Frontal cortex (tissue), 4 donors: ENCODE data around the gene BARHL1. TPM values are rescaled to one million over a fixed set of nuclear protein-coding genes. Genes with fewer than 3 reads are reported as not detected.

Experiments
- DNase-seq, 2 donors: peaks; one replicate each; pipeline ENCODE4 v3.0.0; 2012; ENCODE audit warnings: low spot score in 2 of 2
- FAIRE-seq: peaks from 2 replicates; lab custom pipeline; 2012; peaks lifted over from hg19 to GRCh38; lab: Jason Lieb, UNC
- total RNA-seq: library from RNA; depleted of rRNA; stranded (reverse); fragments of >200 nt; gene quantifications from one replicate; pipeline ENCODE4 v1.2.3, GENCODE V29; 2014
- donor health status: control.
- donor health status: control.
- donor health status: control.

BARHL1 gene
- not detected for total RNA-seq

DNA sequence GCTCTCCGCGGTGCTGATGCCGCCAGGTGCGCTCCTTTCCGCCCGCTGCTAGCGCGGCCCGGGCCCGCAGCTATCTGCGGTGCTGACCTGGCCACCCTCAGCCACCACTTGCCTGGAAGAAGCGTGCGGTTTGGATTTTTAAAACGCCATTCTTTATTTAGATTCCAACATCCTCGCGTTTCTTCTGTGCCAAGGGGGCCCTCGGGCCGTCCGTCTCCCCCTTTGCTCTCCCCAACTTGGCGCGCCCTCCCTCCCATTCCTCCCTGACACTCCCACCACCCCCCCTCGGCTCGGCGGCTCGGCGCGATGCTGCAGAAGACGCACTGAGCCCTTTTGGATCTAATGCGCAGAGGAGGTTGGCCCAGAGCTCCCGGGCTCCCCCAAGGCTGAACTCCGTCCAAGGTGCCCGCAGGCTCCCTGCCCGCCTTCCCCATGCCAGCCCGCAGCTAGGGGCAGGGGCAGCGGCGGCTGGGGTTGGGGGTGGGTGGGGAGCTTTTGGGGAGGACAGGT lies at the start of gene BARHL1:
TSS of gene BARHL1 (plus strand) at position 331 of the 510 bp plus-strand sequence. CDS start 192 bp downstream, outside the sequence.
- FAIRE-seq (no peak), DNase-seq (no peak)

- DNase-seq (no peak), FAIRE-seq (no peak)
These were observed 47.6 kb upstream of the BARHL1 start for GRCh38 chr9:132534832-132535231.

- no peak for FAIRE-seq
- no peak for DNase-seq
These were observed 46.3 kb upstream of the BARHL1 start for GRCh38 chr9:132536124-132536523.

GRCh38 chr9:132537352-132537751 lies 45.1 kb upstream of the BARHL1 start:
- no peak for FAIRE-seq

DNA sequence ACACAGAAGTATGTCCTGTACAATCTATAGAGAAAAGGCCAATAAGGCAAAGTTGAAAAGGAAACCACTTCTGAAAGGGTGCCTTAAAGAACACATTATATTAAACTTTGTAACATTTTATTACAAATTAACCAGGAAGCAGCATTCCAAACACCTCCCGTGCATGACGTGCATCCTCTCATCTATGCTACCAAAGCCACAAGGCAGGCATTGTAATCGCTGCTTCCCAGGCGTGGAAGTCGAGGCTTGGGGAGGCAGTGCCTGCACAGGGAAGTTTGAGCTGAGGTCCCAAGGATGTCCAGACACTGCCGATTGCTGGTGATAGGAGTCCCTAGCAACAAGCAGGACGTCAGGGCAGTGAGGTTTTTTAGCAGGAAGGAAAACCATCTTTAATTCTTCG lies 44.3 kb upstream of the BARHL1 start:
- DNase-seq (no peak), FAIRE-seq (no peak)

More at GRCh38 chr9:132537352-132537751, 45.1 kb upstream of the BARHL1 start:
- DNase-seq: no peak

DNA sequence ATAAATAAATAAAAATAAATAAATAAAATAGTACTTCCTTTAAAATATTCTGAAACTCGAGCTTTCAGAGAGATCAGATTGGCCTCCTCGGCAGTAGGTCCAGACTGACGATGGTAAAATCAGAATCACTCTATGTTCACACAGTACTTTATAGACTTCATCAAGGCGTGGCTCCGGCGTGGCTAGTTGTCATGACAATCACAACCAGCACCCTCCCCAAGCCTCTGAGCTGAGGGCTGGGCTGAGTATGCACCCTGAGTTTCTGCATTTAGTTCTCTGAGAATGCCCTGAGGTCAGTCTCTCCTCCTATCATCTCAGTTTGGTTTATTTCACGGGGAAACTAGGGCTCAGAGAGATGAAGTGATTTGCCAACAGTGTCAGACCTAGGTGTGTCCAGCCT lies 43.3 kb upstream of the BARHL1 start:
- DNase-seq (no peak), FAIRE-seq (no peak)

DNA sequence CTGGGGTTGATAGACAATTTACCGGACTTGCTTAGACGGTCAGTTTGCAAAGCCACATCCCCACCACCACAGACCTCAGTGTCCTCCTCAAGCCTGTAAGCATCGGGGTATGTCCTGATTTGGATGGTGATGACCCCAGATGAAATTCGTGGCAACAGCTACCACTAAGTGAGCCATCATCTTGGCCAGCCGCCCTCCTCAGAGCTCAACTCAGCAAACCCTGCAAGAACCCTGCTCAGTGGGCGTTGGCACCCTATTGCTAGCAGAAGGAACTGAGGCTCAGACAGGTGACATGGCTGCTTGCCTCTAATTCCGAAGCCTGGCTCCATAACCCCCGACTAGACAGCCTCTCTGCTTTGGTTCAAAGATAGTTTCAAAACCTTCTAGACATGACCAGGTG lies 41.4 kb upstream of the BARHL1 start:
- no peak for FAIRE-seq

DNA sequence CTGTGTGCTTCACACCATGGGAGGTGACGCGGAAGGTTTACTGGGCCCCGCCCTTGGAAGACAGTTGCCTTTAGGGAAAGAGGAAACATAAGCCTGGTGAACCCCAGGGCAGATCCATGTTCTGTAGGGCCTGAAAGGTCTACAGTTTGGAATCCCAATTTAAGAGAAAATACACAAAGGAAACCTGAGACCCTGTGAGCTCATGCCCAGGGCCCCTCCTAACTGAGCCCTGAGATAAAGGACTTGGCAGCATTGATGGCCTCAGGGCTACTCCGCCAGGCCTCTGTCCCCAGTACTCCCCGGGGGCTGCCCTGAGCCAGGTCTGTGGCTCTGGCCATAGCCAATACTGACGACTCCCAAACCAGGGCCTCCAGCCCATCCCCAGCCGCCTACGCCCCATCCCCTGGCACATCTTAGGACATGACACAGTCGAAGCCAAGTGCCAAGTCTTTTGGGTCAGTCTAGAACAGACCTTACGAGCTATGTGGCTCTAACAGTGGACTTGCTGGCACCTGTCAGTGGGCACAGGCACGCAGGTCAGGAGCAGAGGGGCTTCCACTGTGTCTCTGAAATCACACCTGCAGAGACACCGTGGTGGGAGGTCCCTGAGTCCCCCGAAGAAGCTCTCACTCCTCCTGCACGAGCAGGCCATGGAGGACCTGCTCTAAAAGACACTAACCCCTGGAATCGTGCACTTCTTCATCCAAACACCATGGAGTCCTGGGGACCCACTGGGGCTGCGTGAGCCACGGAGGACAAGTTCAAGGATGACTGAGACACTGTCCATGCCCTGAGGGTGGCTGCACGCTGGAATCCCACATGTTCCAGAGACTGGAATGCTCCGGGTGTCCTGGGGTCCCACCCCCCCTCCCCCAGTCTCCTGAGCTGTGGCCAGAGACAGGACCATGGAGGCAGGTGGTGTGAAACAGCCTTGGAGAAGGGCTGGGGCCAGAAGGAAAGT lies 40.3 kb upstream of the BARHL1 start:
- no peak for FAIRE-seq
- DNase-seq: no peak

More for the DNA sequence above, 41.4 kb upstream of the BARHL1 start:
- DNase-seq: no peak

GRCh38 chr9:132543251-132543650 lies 39.2 kb upstream of the BARHL1 start:
- DNase-seq: no peak
- no peak for FAIRE-seq

DNA sequence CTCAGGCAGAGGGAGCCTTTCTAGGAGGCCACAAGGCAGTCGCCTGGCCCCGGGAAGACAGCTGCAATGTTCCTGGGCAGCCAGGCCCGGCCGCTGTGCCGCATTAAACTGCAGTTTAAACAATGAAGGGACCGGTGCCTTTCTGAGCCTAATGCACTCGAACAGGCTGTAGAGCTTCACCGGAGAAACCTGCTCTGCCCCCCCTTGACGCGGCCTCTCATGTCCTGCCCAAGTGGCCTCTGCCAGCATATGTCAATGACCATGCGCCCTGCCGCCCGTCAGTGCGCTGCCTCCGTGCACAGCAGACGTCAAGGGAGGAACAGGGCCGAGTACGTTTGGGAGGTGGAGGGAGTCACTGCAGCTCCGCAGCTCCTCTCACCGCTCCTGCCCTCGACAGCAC lies 38.4 kb upstream of the BARHL1 start:
- no peak for FAIRE-seq
- no peak for DNase-seq

DNA sequence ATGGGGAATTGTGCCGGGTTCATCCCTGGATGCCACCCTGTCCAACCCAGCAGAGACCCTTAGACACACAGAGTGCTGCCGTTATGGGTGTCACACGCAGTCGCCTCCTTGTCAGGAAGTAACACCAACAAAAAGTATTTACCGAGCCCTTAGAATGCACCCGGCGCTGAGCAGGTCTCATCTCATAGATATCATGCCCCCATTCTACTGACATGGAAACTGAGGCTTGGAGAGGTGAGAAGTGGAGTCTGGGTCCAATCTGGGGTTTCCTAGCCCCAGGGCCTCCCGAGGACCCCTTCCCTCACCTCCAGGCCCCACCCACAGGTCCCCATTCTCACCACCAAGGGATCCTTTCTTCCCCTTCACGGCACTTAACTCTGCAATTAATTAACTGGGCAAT lies 36.8 kb upstream of the BARHL1 start:
- FAIRE-seq: no peak
- DNase-seq: no peak

- FAIRE-seq (no peak), DNase-seq (peak; percentile 38 to 60)
These were observed 36.0 kb upstream of the BARHL1 start for GRCh38 chr9:132546148-132547051.

GRCh38 chr9:132547052-132547431 lies 35.4 kb upstream of the BARHL1 start:
- no peak for DNase-seq
- FAIRE-seq: no peak

DNA sequence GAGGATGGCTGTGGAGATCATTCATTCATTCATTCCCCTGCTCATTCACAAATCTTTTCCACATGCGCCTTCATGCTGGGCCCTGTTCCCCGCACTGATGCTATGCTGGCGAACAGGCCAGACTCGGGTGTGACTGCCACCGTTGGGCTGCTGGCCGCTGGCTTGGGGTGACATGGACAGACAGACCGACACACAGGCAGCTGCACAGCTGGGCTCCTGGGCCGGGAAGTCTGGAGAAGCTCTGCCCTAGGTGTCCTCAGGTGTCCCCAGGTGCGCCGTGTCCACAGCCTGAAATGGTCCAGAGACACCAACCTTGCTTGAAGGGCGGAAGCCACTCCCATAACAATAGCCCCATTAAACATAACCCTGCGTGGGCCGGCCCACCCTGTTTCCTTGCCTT lies 35.0 kb upstream of the BARHL1 start:
- no peak for DNase-seq
- no peak for FAIRE-seq

DNA sequence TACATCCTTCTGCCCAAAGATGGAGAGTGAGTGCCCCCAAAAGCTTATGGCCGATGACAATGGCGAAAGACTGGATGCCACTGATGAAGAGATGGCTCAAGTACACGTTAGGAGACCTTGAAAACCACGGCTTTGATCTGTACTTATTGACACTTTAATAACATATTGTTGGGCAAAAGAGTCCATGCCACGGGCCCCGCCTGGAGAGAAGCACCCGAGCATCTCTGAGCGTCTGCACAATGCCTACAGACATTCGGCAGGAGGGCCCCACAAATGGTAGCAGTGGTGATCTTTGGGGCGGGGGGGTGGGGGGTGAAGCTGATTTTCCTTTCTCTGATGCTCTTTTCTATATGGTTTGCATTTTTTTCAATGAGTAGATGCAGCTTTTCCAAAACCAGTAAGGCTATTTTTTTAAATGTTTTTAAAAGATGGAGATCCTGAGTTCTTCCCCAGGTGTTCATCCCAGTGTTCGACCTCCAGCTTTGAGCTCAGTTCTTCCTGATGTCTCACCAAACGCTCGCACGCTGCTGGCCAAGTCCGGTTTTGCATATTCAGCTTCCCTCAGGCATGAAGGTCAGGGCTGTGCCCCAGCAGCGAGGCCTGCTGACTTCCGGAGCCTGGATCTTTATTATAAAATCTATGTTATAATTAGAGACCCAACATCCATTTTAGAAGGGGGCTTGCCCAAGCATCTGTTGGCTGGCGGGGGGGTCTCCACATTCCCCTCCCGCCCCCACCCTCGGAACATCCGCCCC lies 34.3 kb upstream of the BARHL1 start:
- DNase-seq: no peak
- no peak for FAIRE-seq

- DNase-seq (no peak), FAIRE-seq (no peak)
These were observed 33.4 kb upstream of the BARHL1 start for GRCh38 chr9:132548751-132549640.

DNA sequence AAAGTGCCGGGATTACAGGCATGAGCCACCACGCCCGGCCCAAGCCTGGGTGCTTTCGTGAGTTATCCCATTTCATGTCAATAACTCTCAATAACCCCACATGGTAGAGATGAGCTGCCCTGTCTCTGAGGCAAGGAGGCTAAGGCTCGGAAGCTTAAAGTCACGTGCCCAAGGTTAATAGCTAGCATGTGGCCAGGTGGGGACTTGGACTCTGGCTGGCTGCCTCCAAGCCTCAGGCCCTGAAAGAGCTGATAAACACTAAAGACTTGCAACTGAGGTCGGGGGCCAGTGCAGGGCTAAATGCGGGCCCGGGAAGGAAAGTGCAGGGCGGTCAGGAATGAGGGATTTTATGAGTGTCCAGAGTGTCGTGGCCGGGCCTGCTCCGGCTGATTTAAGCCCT lies 30.9 kb upstream of the BARHL1 start:
- FAIRE-seq: no peak
- DNase-seq: no peak

DNA sequence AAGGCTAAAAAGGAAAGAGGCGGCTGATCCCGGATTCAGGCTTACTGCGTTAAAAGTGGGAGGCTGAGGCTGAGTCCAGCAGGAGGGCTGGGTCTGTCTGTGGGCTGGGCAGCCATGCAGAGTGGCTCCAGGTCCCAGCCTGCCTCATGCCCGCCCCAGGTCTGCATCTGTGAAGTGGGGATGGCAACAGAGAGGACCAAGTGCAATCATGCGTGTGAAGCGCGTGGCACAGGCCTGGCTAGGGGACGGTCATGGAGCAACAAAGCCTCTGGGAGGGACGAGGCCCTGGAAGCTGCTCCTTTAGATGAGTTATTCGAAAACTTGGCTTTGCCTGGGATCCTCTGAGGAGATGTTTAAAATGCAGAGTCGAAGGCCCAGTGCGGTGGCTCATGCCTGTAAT lies 30.4 kb upstream of the BARHL1 start:
- FAIRE-seq (no peak), DNase-seq (no peak)

GRCh38 chr9:132554755-132555154 lies 27.7 kb upstream of the BARHL1 start:
- DNase-seq: no peak
- FAIRE-seq: no peak
